Measurements from ENCODE around the gene PRUNE2.

The PRUNE2 gene

GRCh38 chr9:76730801-76731200 is 175.1 kb downstream of the PRUNE2 start:
- DNase-seq = no peak

- no peak for DNase-seq
These were observed 175.8 kb downstream of the PRUNE2 start for GRCh38 chr9:76729980-76730737.

- DNase-seq = no peak
These were observed 176.8 kb downstream of the PRUNE2 start for GRCh38 chr9:76729116-76729515.

- no peak for DNase-seq
These were observed 180.0 kb downstream of the PRUNE2 start for GRCh38 chr9:76725885-76726284.

GRCh38 chr9:76725011-76725546 is 180.8 kb downstream of the PRUNE2 start:
- DNase-seq = no peak

- no peak for DNase-seq
These were observed 185.7 kb downstream of the PRUNE2 start for GRCh38 chr9:76720245-76720644.

GRCh38 chr9:76718166-76718565 is 187.7 kb downstream of the PRUNE2 start:
- DNase-seq = no peak

- no peak for DNase-seq
These were observed 188.3 kb downstream of the PRUNE2 start for GRCh38 chr9:76717613-76718012.

- DNase-seq = no peak
These were observed 188.7 kb downstream of the PRUNE2 start for GRCh38 chr9:76717176-76717575.

GRCh38 chr9:76716085-76716672 is 189.7 kb downstream of the PRUNE2 start:
- DNase-seq = no peak

- DNase-seq = no peak
These were observed 192.5 kb downstream of the PRUNE2 start for GRCh38 chr9:76713381-76713780.

- no peak for DNase-seq
These were observed 196.9 kb downstream of the PRUNE2 start for GRCh38 chr9:76709020-76709419.

GRCh38 chr9:76707510-76707909 is 198.4 kb downstream of the PRUNE2 start:
- DNase-seq = no peak

- peak; percentile 53 for DNase-seq
These were observed 201.2 kb downstream of the PRUNE2 start for GRCh38 chr9:76704593-76705204.

- no peak for DNase-seq
These were observed 202.6 kb downstream of the PRUNE2 start for GRCh38 chr9:76703270-76703669.

- DNase-seq = no peak
These were observed 204.4 kb downstream of the PRUNE2 start for GRCh38 chr9:76701441-76702039.

- no peak for DNase-seq
These were observed 205.0 kb downstream of the PRUNE2 start for GRCh38 chr9:76700916-76701315.

GRCh38 chr9:76699971-76700370 is 205.9 kb downstream of the PRUNE2 start:
- DNase-seq = no peak

- no peak for DNase-seq
These were observed 208.4 kb downstream of the PRUNE2 start for GRCh38 chr9:76697554-76697953.

GRCh38 chr9:76697081-76697480 is 208.8 kb downstream of the PRUNE2 start:
- DNase-seq = no peak

- no peak for DNase-seq
These were observed 212.0 kb downstream of the PRUNE2 start for GRCh38 chr9:76693912-76694311.

GRCh38 chr9:76692458-76693129 is 213.3 kb downstream of the PRUNE2 start:
- no peak for DNase-seq

All from activated CD4-positive, alpha-beta T cell treated with anti-CD3 and anti-CD28 coated beads, Interleukin-10, Interleukin-2, amounts not matched to agents 100 ng/mL and 50 ng/mL, durations not matched to agents 16 hours and 8 hours (primary cell).